ENCODE measurements around the gene SHC2. TPM values are rescaled to one million over a fixed set of nuclear protein-coding genes. Genes with fewer than 3 reads are reported as not detected.

SHC2 gene
- total RNA-seq, 1 donor from 2014 or later = 29.7 TPM

DNA sequence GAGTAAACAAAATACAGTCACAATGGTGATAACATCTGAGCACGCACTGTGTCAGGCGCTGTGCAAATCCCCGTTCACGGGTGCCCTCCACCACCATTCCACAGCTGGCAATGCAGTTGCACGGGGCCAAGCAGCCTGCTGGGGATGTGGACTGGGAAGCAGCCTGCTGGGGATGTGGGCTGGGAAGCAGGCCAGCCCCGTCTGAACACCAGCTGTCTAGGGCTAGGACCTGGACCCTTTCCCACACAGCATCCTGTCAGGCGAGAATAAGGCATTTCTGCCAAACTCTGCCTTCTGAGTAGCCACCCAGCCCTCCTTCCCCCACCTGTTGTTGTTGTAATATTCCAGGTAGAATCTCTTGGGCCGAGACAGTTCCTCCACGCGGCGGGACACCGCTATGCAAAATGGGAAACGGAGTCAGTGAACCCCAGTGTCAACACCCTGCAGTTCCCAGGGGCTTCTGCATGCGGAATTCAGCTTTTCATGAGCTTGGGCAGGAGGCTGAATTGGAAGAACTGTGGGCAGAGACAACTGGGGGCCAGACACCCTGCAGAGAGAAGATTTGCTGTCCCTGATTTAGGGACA is 88.4 kb downstream of the SHC2 start:
- Mint-ChIP-seq H3K27me3 (ENCODE audit: low read depth, unreplicated experiment) (peaks cover 61% of the 10 kb centered on the region), H3K27ac (ENCODE audit: unreplicated experiment) (no peak overlapping the region), H3K4me1 (ENCODE audit: low read depth, unreplicated experiment) (no peaks in the 10 kb centered on the region), H3K36me3 (ENCODE audit: low read depth, unreplicated experiment) (peaks cover 5% of the 10 kb centered on the region), H3K4me3 (ENCODE audit: unreplicated experiment) (no peak overlapping the region), H3K9me3 (ENCODE audit: unreplicated experiment) (peaks cover 3% of the 10 kb centered on the region)
- no peak for TF ChIP-seq CTCF (IDR thresholded peaks at IDR 0.05; ENCODE audit: insufficient read depth, low read depth, low read length)
- no peak for TF ChIP-seq EZH2 (IDR thresholded peaks at IDR 0.05; ENCODE audit: insufficient read depth, low read length)
- H3K36me3 ChIP-seq (ENCODE audit: insufficient read depth, low read length) = no peaks in the 10 kb centered on the region
- no peaks in the 10 kb centered on the region for H3K9me3 ChIP-seq (ENCODE audit: insufficient read depth, low read depth, low read length)
- H2AFZ ChIP-seq (ENCODE audit: low read depth, low read length) = no peak overlapping the region
- no peak overlapping the region for H3K4me2 ChIP-seq (ENCODE audit: low read length)
- DNase-seq (ENCODE audit: low read depth) (peak; percentile 69), FAIRE-seq (no peak)
- H3K27ac ChIP-seq (ENCODE audit: low read depth, low read length) = no peak overlapping the region
- H3K4me1 ChIP-seq (ENCODE audit: insufficient read depth, low read length) = no peaks in the 10 kb centered on the region
- H3K79me2 ChIP-seq (ENCODE audit: insufficient read depth, low read length) = no peaks in the 10 kb centered on the region
- no peak overlapping the region for H3K9ac ChIP-seq (ENCODE audit: low read length)
- peaks cover 17% of the 10 kb centered on the region for H3K27me3 ChIP-seq (ENCODE audit: insufficient read depth, low read length)
- H3K4me3 ChIP-seq (ENCODE audit: insufficient read depth, low read depth, low read length) = no peak overlapping the region
- no peaks in the 10 kb centered on the region for H4K20me1 ChIP-seq (ENCODE audit: insufficient read depth, low read length)

- FAIRE-seq (no peak), DNase-seq (ENCODE audit: low read depth) (no peak)
- Histone ChIP-seq H4K20me1 (ENCODE audit: insufficient read depth, low read length) (no peaks in the 10 kb centered on the region), H3K9ac (ENCODE audit: low read length) (no peak overlapping the region), H2AFZ (ENCODE audit: low read depth, low read length) (no peak overlapping the region), H3K9me3 (ENCODE audit: insufficient read depth, low read depth, low read length) (no peaks in the 10 kb centered on the region), H3K27ac (ENCODE audit: low read depth, low read length) (no peak overlapping the region), H3K4me3 (ENCODE audit: insufficient read depth, low read depth, low read length) (no peak overlapping the region), H3K27me3 (ENCODE audit: insufficient read depth, low read length) (peaks cover 19% of the 10 kb centered on the region), H3K79me2 (ENCODE audit: insufficient read depth, low read length) (no peaks in the 10 kb centered on the region), H3K36me3 (ENCODE audit: insufficient read depth, low read length) (no peaks in the 10 kb centered on the region), H3K4me2 (ENCODE audit: low read length) (no peak overlapping the region), H3K4me1 (ENCODE audit: insufficient read depth, low read length) (no peaks in the 10 kb centered on the region)
- Mint-ChIP-seq H3K9me3 (ENCODE audit: unreplicated experiment) (peaks cover 3% of the 10 kb centered on the region), H3K36me3 (ENCODE audit: low read depth, unreplicated experiment) (peaks cover 5% of the 10 kb centered on the region), H3K27ac (ENCODE audit: unreplicated experiment) (no peak overlapping the region), H3K27me3 (ENCODE audit: low read depth, unreplicated experiment) (peaks cover 68% of the 10 kb centered on the region), H3K4me3 (ENCODE audit: unreplicated experiment) (no peak overlapping the region), H3K4me1 (ENCODE audit: low read depth, unreplicated experiment) (no peaks in the 10 kb centered on the region)
- TF ChIP-seq CTCF (IDR thresholded peaks at IDR 0.05; ENCODE audit: insufficient read depth, low read depth, low read length) (no peak), EZH2 (IDR thresholded peaks at IDR 0.05; ENCODE audit: insufficient read depth, low read length) (peak; percentile 36)
Measured at GRCh38 chr19:371501-372168, 89.2 kb downstream of the SHC2 start.
